Measurements from ENCODE around the gene NWD2. TPM values are rescaled to one million over a fixed set of nuclear protein-coding genes. Genes with fewer than 3 reads are reported as not detected.

Gene NWD2
- total RNA-seq, 4 donors from 2014 or later, result 0.27 to 2.2 (median 0.48) TPM

GRCh38 chr4:37478151-37478550, 233.6 kb downstream of the NWD2 start:
- no peaks in the 10 kb centered on the region for H3K4me1 ChIP-seq
- 92 to 95% methylated on average over 6 of the region's 6 CpGs for WGBS, 2 donors
- H3K4me3 ChIP-seq (replicated peaks in 1 of 3), result no peak overlapping the region
- no peaks in the 10 kb centered on the region for H3K9me3 ChIP-seq
- DNase-seq, result no peak
- no peak overlapping the region for H3K27ac ChIP-seq
- intact Hi-C loops (cut with DNase I), result no loop called here
- TF ChIP-seq POLR2A (IDR thresholded peaks at IDR 0.05), result no peak
- TF ChIP-seq, protein P1, sequence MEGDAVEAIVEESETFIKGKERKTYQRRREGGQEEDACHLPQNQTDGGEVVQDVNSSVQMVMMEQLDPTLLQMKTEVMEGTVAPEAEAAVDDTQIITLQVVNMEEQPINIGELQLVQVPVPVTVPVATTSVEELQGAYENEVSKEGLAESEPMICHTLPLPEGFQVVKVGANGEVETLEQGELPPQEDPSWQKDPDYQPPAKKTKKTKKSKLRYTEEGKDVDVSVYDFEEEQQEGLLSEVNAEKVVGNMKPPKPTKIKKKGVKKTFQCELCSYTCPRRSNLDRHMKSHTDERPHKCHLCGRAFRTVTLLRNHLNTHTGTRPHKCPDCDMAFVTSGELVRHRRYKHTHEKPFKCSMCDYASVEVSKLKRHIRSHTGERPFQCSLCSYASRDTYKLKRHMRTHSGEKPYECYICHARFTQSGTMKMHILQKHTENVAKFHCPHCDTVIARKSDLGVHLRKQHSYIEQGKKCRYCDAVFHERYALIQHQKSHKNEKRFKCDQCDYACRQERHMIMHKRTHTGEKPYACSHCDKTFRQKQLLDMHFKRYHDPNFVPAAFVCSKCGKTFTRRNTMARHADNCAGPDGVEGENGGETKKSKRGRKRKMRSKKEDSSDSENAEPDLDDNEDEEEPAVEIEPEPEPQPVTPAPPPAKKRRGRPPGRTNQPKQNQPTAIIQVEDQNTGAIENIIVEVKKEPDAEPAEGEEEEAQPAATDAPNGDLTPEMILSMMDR (IDR thresholded peaks at IDR 0.05), result no peak
- no peaks in the 10 kb centered on the region for H3K36me3 ChIP-seq
- no peaks in the 10 kb centered on the region for H3K27me3 ChIP-seq

GRCh38 chr4:37480509-37480908, 236.0 kb downstream of the NWD2 start:
- intact Hi-C loops (cut with DNase I), result no loop called here
- no peak overlapping the region for H3K4me3 ChIP-seq (replicated peaks in 1 of 3)
- TF ChIP-seq, protein P1 (IDR thresholded peaks at IDR 0.05), result no peak
- TF ChIP-seq POLR2A (IDR thresholded peaks at IDR 0.05), result no peak
- H3K27me3 ChIP-seq, result no peaks in the 10 kb centered on the region
- DNase-seq, result no peak
- H3K36me3 ChIP-seq, result no peaks in the 10 kb centered on the region
- no peak overlapping the region for H3K27ac ChIP-seq
- WGBS, 2 donors, result 69 to 70% methylated on average over 4 of the region's 4 CpGs
- no peaks in the 10 kb centered on the region for H3K9me3 ChIP-seq
- no peaks in the 10 kb centered on the region for H3K4me1 ChIP-seq

- TF ChIP-seq POLR2A (IDR thresholded peaks at IDR 0.05), result no peak
- TF ChIP-seq, protein P1 (IDR thresholded peaks at IDR 0.05), result no peak
- Histone ChIP-seq H3K4me1 (no peaks in the 10 kb centered on the region), H3K36me3 (no peaks in the 10 kb centered on the region), H3K27ac (no peak overlapping the region), H3K9me3 (no peaks in the 10 kb centered on the region), H3K4me3 (replicated peaks in 1 of 3) (no peak overlapping the region), H3K27me3 (no peaks in the 10 kb centered on the region)
- WGBS, 2 donors, result 71 to 89% methylated on average over 5 of the region's 5 CpGs
- DNase-seq, result no peak
- intact Hi-C loops (cut with DNase I), result no loop called here
Measured at GRCh38 chr4:37481547-37482122, 237.1 kb downstream of the NWD2 start.

DNA sequence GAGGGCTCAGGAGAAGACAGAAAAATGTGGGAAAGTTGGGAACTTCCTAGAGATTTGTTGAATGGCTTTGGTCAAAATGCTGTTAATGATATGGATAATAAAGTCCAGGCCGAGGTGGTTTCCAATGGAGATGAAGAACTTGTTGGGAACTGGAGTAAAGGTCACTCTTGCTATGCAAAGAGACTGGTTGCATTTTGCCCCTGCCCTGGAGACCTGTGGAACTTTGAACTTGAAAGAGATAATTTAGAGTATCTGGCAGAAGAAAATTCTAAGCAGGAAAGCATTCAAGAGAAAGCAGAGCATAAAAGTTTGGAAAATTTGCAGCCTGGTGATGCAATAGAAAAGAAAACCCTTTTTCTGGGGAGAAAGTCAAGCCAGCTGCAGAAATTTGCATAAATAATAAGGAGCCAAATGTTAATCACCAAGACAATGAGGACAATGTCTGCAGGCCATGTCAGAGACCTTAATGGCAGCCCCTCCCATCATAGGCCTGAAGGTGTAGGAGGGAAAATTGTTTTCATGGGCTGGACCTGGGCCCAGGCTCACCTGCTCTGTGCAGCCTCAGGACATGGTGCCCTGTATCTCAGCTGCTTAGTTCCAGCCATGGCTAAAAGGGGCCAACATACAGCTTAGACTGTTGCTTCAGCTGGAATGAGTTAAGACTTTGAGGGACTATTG, 237.8 kb downstream of the NWD2 start:
- no peak overlapping the region for H3K4me3 ChIP-seq (replicated peaks in 1 of 3)
- H3K36me3 ChIP-seq, result no peaks in the 10 kb centered on the region
- intact Hi-C loops (cut with DNase I), result no loop called here
- no peaks in the 10 kb centered on the region for H3K4me1 ChIP-seq
- H3K27ac ChIP-seq, result no peak overlapping the region
- no peaks in the 10 kb centered on the region for H3K27me3 ChIP-seq
- no peak for TF ChIP-seq POLR2A (IDR thresholded peaks at IDR 0.05)
- TF ChIP-seq, protein P1 (IDR thresholded peaks at IDR 0.05), result no peak
- no peak for DNase-seq
- H3K9me3 ChIP-seq, result no peaks in the 10 kb centered on the region
- WGBS, 2 donors, result 76 to 88% methylated on average over 1 of the region's 1 CpG

GRCh38 chr4:37483610-37484009, 239.1 kb downstream of the NWD2 start:
- no peaks in the 10 kb centered on the region for H3K27me3 ChIP-seq
- 58 to 68% methylated on average over 1 of the region's 1 CpG for WGBS, 2 donors
- no peak overlapping the region for H3K4me3 ChIP-seq (replicated peaks in 1 of 3)
- no peak for DNase-seq
- no peak overlapping the region for H3K27ac ChIP-seq
- intact Hi-C loops (cut with DNase I), result no loop called here
- no peak for TF ChIP-seq POLR2A (IDR thresholded peaks at IDR 0.05)
- TF ChIP-seq, protein P1 (IDR thresholded peaks at IDR 0.05), result no peak
- no peaks in the 10 kb centered on the region for H3K9me3 ChIP-seq
- no peaks in the 10 kb centered on the region for H3K36me3 ChIP-seq
- H3K4me1 ChIP-seq, result no peaks in the 10 kb centered on the region
